Renal cortical epithelial cell (primary cell): ENCODE measurements around the gene WDR20. TPM values are rescaled to one million over a fixed set of nuclear protein-coding genes. Genes with fewer than 3 reads are reported as not detected.
A peak's percentile ranks its signal among the peaks of the same experiment; 100 is the strongest.

Experiments
- DNase-seq: peaks from one replicate; pipeline ENCODE4 v3.0.0-alpha.2; 2011; ENCODE audit warnings: low read depth
- total RNA-seq: library from RNA; depleted of rRNA; stranded (reverse); fragments of >200 nt; gene quantifications from 2 replicates; pipeline ENCODE4 v1.2.3, GENCODE V29; 2014

WDR20 gene
- total RNA-seq, 1 donor from 2014 or later, result 25.3 TPM

GRCh38 chr14:102218688-102219087, 79.0 kb downstream of the WDR20 start:
- no peak for DNase-seq

DNA sequence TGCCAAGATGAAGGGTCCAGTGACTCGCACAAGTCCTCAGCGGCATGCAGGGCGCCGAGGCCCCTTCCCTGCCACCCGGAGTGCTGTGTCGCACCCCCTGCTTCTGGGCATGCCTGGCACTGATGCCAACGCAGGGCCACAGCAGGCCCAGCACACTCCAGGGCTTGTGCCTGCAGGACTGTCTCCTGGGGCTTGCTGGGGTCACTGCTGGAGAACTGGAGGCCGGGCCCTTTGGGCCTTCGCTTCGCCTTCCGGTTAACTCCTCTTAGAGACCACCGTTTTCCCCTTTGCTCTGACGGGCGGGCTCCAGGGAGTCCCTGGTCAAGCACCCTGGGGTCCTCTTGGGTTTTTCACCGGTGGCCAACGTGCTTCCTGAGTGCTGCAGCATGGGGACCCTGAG, 79.6 kb downstream of the WDR20 start:
- DNase-seq, result no peak

DNA sequence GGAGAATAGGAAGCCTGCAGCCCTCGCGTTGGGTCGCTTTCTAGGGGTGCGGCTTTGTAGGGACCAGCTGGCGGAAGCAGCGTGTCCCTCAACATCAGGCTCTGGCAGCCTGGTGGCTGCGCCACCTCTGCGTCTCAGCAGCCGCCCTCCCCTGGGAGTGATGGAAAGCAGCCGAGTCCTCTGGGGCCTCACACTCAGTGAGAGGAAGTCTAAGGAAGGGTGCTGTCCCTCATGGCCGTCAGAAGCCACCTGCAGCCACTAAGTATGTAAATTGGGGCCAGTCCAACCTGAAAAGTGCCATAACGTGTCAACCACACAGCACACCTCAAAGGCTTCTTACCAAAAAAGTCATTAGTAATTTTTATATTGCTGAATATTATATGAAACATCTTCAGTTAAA, 80.3 kb downstream of the WDR20 start:
- DNase-seq, result no peak

- DNase-seq, result no peak
These were observed 81.3 kb downstream of the WDR20 start for GRCh38 chr14:102221026-102221425.

- DNase-seq, result no peak
These were observed 82.4 kb downstream of the WDR20 start for GRCh38 chr14:102222009-102222575.

- no peak for DNase-seq
These were observed 83.1 kb downstream of the WDR20 start for GRCh38 chr14:102222751-102223150.

- no peak for DNase-seq
These were observed 84.0 kb downstream of the WDR20 start for GRCh38 chr14:102223682-102224081.

DNA sequence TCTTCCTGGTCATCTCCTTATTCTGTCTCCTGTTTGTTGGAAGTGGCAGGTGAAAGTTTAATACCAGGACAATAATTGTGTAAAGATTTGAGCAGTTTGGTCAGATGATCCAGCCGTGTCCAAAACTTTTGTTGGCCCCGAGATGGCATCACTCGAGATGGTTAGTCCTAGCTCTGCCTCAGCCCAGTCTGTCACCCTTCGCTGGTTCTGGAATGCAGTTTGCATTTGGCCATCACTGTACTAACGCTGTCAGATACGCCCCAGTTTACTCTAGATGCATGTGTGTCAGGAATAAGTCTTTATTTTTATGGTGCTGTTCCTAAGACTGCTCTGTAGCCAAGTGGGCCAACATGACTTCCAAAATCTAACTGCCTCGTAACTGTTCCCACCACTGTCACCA, 85.7 kb downstream of the WDR20 start:
- peak; percentile 70 for DNase-seq

DNA sequence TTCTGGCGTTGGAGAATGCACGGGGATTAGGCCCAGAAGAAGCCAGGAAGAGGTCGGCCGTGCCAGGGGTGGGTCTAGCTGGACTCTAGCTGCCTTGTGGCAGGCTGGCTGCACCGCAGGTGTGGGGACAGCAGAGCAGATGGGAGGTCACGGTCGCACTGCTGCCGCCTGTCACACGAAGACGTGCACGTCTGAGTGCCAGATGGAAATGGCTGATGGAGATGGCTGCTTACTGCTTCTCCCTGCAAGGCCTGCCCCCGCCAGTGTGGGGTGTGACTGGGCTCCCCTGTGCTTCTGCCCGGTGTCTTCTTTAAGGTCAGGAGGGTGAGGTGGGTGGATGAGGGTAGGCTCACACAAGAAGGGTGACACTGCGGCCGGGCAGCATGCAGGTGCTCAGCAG, 86.2 kb downstream of the WDR20 start:
- no peak for DNase-seq

- no peak for DNase-seq
These were observed 86.8 kb downstream of the WDR20 start for GRCh38 chr14:102226356-102227125.

GRCh38 chr14:102227184-102227964, 87.7 kb downstream of the WDR20 start:
- DNase-seq, result no peak

DNA sequence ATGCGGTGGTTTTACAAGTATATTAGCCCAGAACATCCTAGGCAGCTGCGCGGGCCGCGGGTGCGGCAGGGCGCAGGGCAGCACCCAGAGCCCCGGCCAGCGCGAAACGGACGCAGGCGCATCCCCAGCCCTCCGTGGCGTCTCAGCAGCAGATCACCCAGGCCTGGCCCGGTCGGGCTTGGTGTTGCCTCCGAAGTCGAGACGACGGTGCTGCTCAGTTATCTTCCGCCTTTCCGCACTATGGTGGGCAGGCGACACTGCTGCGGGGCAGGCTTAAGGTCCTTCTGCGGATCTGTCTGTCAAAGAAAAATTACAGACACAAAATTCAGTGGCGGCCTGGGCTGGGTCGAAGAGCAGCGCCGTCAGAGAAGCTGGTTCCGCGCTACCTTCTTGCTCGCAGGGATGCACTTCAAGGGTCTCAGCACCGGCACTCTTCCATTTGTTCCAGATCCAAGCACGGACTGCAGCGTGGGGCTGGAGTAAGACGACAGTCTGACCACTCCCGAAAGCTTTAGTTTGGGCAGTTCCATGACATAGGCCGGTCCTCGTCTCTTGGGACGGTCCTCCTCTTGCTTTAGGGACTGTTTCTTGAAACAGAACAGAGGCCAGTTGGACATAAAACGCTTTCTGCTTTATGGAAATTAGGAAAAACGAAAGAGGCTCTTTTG, 89.5 kb downstream of the WDR20 start:
- no peak for DNase-seq

DNA sequence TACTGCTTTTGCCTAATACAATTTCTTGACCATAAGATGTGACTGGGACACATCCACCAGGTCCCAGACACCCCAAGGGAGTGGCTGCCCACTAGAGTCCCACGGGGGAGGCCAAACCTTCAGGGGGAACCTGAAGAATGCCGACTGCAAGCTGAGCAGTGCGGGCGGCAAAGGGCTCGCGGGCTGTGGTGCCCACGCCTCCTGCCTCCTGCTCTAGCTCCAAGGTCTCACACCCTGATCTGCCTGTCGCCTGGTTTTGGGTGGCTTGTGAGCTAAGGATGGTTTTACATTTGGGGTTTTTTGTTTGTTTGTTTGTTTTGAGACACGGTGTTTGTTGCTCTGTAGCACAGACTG, 90.0 kb downstream of the WDR20 start:
- DNase-seq, result no peak

GRCh38 chr14:102230481-102231210, 90.9 kb downstream of the WDR20 start:
- no peak for DNase-seq

DNA sequence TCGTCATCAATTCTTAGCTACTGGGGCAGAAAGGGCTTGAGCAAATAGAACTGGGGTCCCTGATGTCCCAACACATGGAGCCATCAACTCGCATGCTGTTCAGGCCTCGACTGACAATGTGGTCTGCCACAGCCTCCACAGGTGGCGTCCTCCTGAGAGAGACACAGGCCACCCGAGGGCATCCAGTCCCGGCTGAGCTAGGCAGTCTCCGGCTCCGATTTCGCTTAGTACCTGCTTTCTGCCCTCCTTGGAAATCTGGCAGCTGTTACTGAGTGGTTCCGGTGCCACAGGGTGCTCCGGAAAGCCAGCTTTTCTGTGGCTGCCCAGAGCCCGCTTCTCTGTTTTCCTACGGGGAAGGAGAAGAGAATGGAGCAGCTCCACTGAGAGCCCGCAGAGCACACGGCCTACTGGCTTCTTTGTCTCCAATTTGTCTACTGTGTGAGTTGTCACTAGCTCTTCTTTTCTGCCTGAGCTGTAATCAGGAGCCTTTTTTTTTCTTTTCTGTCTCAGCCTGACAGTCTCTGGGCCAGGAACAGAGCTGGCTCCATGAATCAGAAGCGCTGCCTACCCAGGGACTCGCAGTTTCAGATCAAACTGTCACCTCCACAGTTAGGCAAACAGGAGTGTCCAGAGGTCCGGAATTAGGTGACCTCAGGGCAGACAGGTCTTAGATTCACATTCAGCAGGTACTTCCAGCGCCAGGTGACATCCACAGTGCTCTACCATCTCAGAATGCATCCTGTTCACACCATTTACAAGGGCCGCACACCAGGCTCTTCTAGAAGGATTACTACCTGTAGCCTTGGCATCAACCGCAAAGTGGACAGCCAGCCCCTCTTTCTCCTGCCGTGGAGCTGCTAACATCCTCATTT, 92.0 kb downstream of the WDR20 start:
- DNase-seq, result no peak

GRCh38 chr14:102232348-102232625, 92.6 kb downstream of the WDR20 start:
- no peak for DNase-seq

GRCh38 chr14:102233081-102233480, 93.4 kb downstream of the WDR20 start:
- DNase-seq, result no peak

- DNase-seq, result no peak
These were observed 94.9 kb downstream of the WDR20 start for GRCh38 chr14:102234331-102235264.

- peak; percentile 76 for DNase-seq
These were observed 95.7 kb downstream of the WDR20 start for GRCh38 chr14:102235275-102235897.
